WERI-Rb-1 (cell line): ENCODE data around the gene MARCHF6.
A peak's percentile ranks its signal among the peaks of the same experiment; 100 is the strongest.

Experiments used
- DNase-seq: peaks from one replicate; pipeline ENCODE4 v3.0.0-alpha.2; 2020
- H3K27ac ChIP-seq: fragments of 250-450 bp; sonication (Bioruptor Pico); 2 replicates; pipeline ENCODE4 v1.5.1; 2020; ENCODE audit warnings: mild to moderate bottlenecking, moderate library complexity
- H3K27me3 ChIP-seq: fragments of 250-450 bp; sonication (Bioruptor Pico); 2 replicates; pipeline ENCODE4 v1.5.1; 2021; ENCODE audit warnings: mild to moderate bottlenecking, low read depth, moderate library complexity; ENCODE audit not compliant: insufficient read depth, severe bottlenecking
- H3K36me3 ChIP-seq: fragments of 250-450 bp; sonication (Bioruptor Pico); 2 replicates; pipeline ENCODE4 v1.5.1; 2020; ENCODE audit warnings: mild to moderate bottlenecking, moderate library complexity
- H3K4me3 ChIP-seq: 2 replicates; pipeline ENCODE4 v1.5.1; 2011; ENCODE audit warnings: low read depth, mild to moderate bottlenecking, control low read depth, low read length
- H3K9me3 ChIP-seq: fragments of 250-450 bp; sonication (Bioruptor Pico); 2 replicates; pipeline ENCODE4 v1.5.1; 2021; ENCODE audit warnings: mild to moderate bottlenecking, moderate library complexity; ENCODE audit not compliant: severe bottlenecking
- CTCF ChIP-seq: IDR thresholded peaks from 2 replicates; pipeline ENCODE4 v1.5.1; 2011; ENCODE audit warnings: low read depth, mild to moderate bottlenecking, control low read depth, inconsistent platforms, low read length

MARCHF6 gene

GRCh38 chr5:10329820-10330481 lies 23.5 kb upstream of the MARCHF6 start:
- no peak for DNase-seq
- H3K27me3 ChIP-seq = no peaks in the 10 kb centered on the region
- peaks cover 8% of the 10 kb centered on the region for H3K9me3 ChIP-seq
- H3K4me3 ChIP-seq = no peak overlapping the region
- no peak for TF ChIP-seq CTCF
- no peak overlapping the region for H3K27ac ChIP-seq
- H3K36me3 ChIP-seq = no peaks in the 10 kb centered on the region

DNA sequence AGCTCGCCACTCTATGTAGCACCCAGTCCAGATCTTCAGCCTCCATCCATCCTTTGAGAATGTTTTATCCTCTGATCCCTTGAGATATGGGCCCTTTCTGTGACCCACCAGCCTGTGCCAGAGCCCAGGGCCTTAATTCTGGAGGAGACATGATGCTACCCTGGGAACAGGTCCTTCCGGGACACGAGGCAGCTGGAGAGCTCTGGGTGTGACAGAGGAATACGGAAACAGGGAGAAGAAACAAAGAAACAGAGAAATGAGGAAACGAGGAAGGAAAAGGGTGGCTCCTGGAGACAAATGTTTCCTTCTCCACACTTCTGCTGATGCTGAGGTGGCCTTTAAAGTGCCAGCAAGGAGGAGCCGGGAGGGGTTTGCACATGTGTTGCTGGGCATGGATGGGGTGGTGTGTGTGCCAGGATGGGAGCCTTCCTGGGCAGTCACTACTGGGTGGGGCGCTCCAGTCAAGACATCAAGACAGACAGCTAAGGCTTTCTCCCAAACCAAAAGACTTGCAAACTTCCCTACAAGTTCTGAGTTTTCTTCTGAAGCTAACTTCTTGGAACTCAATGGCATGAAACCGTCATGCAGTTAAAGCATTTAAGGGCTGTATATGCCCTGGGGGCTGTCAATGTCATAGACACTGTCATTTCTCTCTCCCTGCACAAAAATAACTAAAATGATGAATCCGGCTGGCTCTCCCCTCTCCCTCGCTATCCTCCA lies 22.8 kb upstream of the MARCHF6 start:
- Histone ChIP-seq H3K27ac (no peak overlapping the region), H3K36me3 (no peaks in the 10 kb centered on the region), H3K4me3 (no peak overlapping the region), H3K9me3 (peaks cover 8% of the 10 kb centered on the region), H3K27me3 (no peaks in the 10 kb centered on the region)
- TF ChIP-seq CTCF = no peak
- DNase-seq = no peak

DNA sequence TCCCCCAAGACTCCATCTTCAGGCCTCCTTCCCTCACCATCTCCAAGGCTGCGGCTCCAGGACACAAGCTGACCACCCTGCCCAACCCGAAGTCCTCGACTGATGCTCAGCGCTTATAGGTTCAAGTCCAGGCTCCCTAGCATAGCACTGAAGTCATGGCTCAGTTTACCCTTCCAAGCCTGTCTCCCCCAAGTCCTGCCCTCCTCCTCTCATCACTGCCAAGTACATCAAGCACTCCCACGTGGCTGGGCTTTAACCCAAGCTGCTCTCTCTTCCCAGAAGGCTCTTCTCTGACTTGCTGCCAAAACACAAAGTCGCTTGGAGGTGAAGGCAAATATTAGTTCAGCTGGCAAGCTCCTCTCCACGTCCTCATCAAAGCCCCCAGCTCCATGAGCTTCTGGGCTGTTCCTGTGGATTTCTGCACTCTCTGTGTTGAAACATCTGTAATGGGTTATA lies 22.1 kb upstream of the MARCHF6 start:
- Histone ChIP-seq H3K36me3 (no peaks in the 10 kb centered on the region), H3K4me3 (no peak overlapping the region), H3K27ac (no peak overlapping the region), H3K9me3 (peaks cover 8% of the 10 kb centered on the region), H3K27me3 (no peaks in the 10 kb centered on the region)
- no peak for TF ChIP-seq CTCF
- DNase-seq = no peak

GRCh38 chr5:10332301-10332700 lies 21.2 kb upstream of the MARCHF6 start:
- Histone ChIP-seq H3K27me3 (no peaks in the 10 kb centered on the region), H3K4me3 (no peak overlapping the region), H3K36me3 (no peaks in the 10 kb centered on the region), H3K9me3 (peaks cover 8% of the 10 kb centered on the region), H3K27ac (no peak overlapping the region)
- DNase-seq = no peak
- no peak for TF ChIP-seq CTCF

GRCh38 chr5:10333154-10334006 lies 20.1 kb upstream of the MARCHF6 start:
- Histone ChIP-seq H3K27ac (0 out of 2 replicates have a peak overlapping the region, but pooled peaks have one; percentile 5), H3K9me3 (peaks cover 8% of the 10 kb centered on the region), H3K27me3 (no peaks in the 10 kb centered on the region), H3K4me3 (no peak overlapping the region), H3K36me3 (no peaks in the 10 kb centered on the region)
- no peak for TF ChIP-seq CTCF
- DNase-seq = no peak
